H1 (cell line): Measurements from ENCODE around the gene NCOA5. TPM values are rescaled to one million over a fixed set of nuclear protein-coding genes. Genes with fewer than 3 reads are reported as not detected.

Source experiments
- ASH2L ChIP-seq: fragments of 200-600, 300-600 bp; sonication (generic); IDR thresholded peaks from one replicate; pipeline ENCODE4 v1.7.1; 2017; ENCODE audit warnings: low read length
- ATF2 ChIP-seq: IDR thresholded peaks from 2 replicates; pipeline ENCODE4 v1.6.1; 2012; ENCODE audit warnings: low read length, inconsistent platforms
- ATF3 ChIP-seq: IDR thresholded peaks from 2 replicates; pipeline ENCODE4 v1.6.1; 2011; ENCODE audit warnings: low read depth, mild to moderate bottlenecking, low read length; ENCODE audit not compliant: insufficient read depth
- BRCA1 ChIP-seq: IDR thresholded peaks from 2 replicates; pipeline ENCODE4 v1.6.1; 2012; ENCODE audit warnings: low read depth, low read length, improper control_type of control experiment
- CHD2 ChIP-seq: IDR thresholded peaks from 2 replicates; pipeline ENCODE4 v1.6.1; 2012; ENCODE audit warnings: low read length, improper control_type of control experiment
- CREB1 ChIP-seq: IDR thresholded peaks from 2 replicates; pipeline ENCODE4 v1.6.1; 2012; ENCODE audit warnings: inconsistent platforms
- EGR1 ChIP-seq: IDR thresholded peaks from 2 replicates; pipeline ENCODE4 v1.6.1; 2011; ENCODE audit warnings: low read depth, low read length, borderline replicate concordance
- GABPA ChIP-seq: IDR thresholded peaks from 2 replicates; pipeline ENCODE4 v1.6.1; 2011; ENCODE audit warnings: mild to moderate bottlenecking, low read length, moderate library complexity, borderline replicate concordance; ENCODE audit not compliant: insufficient read depth
- GTF2F1 ChIP-seq: IDR thresholded peaks from 2 replicates; pipeline ENCODE4 v1.6.1; 2012; ENCODE audit warnings: low read depth, low read length, improper control_type of control experiment, borderline replicate concordance
- HDAC2 ChIP-seq, 2 experiments: fragments of 300-600 bp in 1 of 2; sonication (generic) in 1 of 2; IDR thresholded peaks; 2 replicates each; pipeline ENCODE4 v1.6.1; 2011 to 2012; ENCODE audit warnings: low read depth in 2 of 2, low read length in 2 of 2, mild to moderate bottlenecking in 2 of 2, moderate library complexity in 2 of 2, borderline replicate concordance in 1 of 2, inconsistent platforms in 1 of 2
- RFX5 ChIP-seq: IDR thresholded peaks from 2 replicates; pipeline ENCODE4 v1.6.1; 2011; ENCODE audit warnings: low read depth, low read length, improper control_type of control experiment, borderline replicate concordance
- RNF2 ChIP-seq: fragments of 200-900, 300-1000 bp; sonication (generic); IDR thresholded peaks from 2 replicates; pipeline ENCODE4 v1.7.1; 2016; ENCODE audit warnings: borderline replicate concordance, low read depth, mild to moderate bottlenecking, antibody characterized with exemption, low read length; ENCODE audit not compliant: poor library complexity, severe bottlenecking; ENCODE audit errors: missing control alignments
- SIN3A ChIP-seq, 2 experiments: IDR thresholded peaks in 1 of 2; conservative IDR thresholded peaks in 1 of 2; 2 replicates each; pipeline ENCODE4 v1.6.1; 2011 to 2012; ENCODE audit warnings: low read length in 2 of 2, improper control_type of control experiment in 1 of 2, low read depth in 1 of 2, mild to moderate bottlenecking in 1 of 2
- SUZ12 ChIP-seq: fragments of 200-600 bp; sonication (generic); IDR thresholded peaks from 2 replicates; pipeline ENCODE4 v1.6.1; 2012; ENCODE audit warnings: mild to moderate bottlenecking, inconsistent platforms, low read length, moderate library complexity, mixed read lengths
- ZNF274 ChIP-seq: IDR thresholded peaks from 2 replicates; pipeline ENCODE4 v1.7.0; 2012; ENCODE audit warnings: low read length, borderline replicate concordance; ENCODE audit errors: extremely low read depth
- polyA plus RNA-seq, 7 experiments: library from polyadenylated mRNA; depleted of rRNA in 3 of 7; stranded (reverse) in 5 of 7; unstranded in 2 of 7; fragments of >200 nt in 5 of 7; fragments of 200-250 nt in 2 of 7; gene quantifications; 1 replicate in 5 of 7; 2 replicates in 1 of 7; 4 replicates in 1 of 7; pipeline versions ENCODE4 v1.2.1 to v1.2.3, GENCODE V29; 2011 to 2013; ENCODE audit warnings: missing spikeins in 2 of 7, mixed read lengths in 2 of 7
- total RNA-seq: library from RNA; stranded (reverse); fragmentation: NEBNext Ultra II Directional; extraction: Animal tissue kit (Norgen Biotek cat#: 25700); gene quantifications from 2 replicates; pipeline ENCODE4 v1.2.1, GENCODE V29; 2021
- TF ChIP-seq, protein P1 (sequence below): IDR thresholded peaks from 2 replicates; pipeline ENCODE4 v1.6.1; 2011; ENCODE audit warnings: low read length, improper control_type of control experiment

The NCOA5 gene
- total and polyA plus RNA-seq, 2 of the 8 experiments (the other 6 are each of a cell fraction or from before 2014, with no cell fraction given): 20.4 to 29.0 TPM

- TF ChIP-seq ATF2 (no peak), SIN3A (conservative IDR thresholded peaks at IDR 0.05 in 1 of 2, IDR thresholded peaks at IDR 0.05 in 1 of 2; ENCODE audit: low read depth in 1 of 2, low read length in 2 of 2) (no peak; a peak in 1 of 4 replicates), CHD2 (no peak), EGR1 (no peak), GTF2F1 (no peak), GABPA (no peak), CREB1 (no peak), ATF3 (no peak), RNF2 (no peak), SUZ12 (0 out of 2 replicates have a peak, but pooled peaks have one; percentile 29), ASH2L (no peak), ZNF274 (no peak), BRCA1 (no peak), HDAC2 (IDR thresholded peaks at IDR 0.05; ENCODE audit: borderline replicate concordance in 1 of 2, low read depth in 2 of 2, low read length in 2 of 2) (no peak), RFX5 (no peak)
- TF ChIP-seq, protein P1, sequence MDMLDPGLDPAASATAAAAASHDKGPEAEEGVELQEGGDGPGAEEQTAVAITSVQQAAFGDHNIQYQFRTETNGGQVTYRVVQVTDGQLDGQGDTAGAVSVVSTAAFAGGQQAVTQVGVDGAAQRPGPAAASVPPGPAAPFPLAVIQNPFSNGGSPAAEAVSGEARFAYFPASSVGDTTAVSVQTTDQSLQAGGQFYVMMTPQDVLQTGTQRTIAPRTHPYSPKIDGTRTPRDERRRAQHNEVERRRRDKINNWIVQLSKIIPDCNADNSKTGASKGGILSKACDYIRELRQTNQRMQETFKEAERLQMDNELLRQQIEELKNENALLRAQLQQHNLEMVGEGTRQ: no peak
These were observed 28.1 kb upstream of the NCOA5 start, which contains the start of gene CD40 (continued) for GRCh38 chr20:46117704-46118467.
